ENCODE results near the gene MYL5.
A peak's percentile ranks its signal among the peaks of the same experiment; 100 is the strongest.

The MYL5 gene

GRCh38 chr4:708631-708933 is 34.2 kb downstream of the MYL5 start:
- no peak for DNase-seq

DNA sequence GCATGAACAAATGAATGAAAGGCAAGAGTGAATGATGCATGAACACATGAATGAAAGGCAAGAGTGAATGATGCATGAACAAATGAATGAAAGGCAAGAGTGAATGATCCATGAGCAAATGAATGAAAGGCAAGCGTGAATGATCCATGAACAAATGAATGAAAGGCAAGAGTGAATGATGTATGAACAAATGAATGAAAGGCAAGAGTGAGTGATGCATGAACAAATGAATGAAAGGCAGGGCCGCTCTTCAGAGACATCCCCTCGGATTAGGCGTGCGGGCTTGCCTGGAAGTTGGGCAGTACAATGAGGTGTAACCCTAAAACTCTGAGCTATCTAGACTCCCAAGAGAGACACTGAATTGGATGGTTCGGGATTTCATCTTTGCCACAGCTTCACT is 35.0 kb downstream of the MYL5 start:
- DNase-seq, result no peak

GRCh38 chr4:710116-710515 is 35.8 kb downstream of the MYL5 start:
- no peak for DNase-seq

GRCh38 chr4:710916-711315 is 36.6 kb downstream of the MYL5 start:
- no peak for DNase-seq

GRCh38 chr4:712093-712492 is 37.8 kb downstream of the MYL5 start:
- no peak for DNase-seq

DNA sequence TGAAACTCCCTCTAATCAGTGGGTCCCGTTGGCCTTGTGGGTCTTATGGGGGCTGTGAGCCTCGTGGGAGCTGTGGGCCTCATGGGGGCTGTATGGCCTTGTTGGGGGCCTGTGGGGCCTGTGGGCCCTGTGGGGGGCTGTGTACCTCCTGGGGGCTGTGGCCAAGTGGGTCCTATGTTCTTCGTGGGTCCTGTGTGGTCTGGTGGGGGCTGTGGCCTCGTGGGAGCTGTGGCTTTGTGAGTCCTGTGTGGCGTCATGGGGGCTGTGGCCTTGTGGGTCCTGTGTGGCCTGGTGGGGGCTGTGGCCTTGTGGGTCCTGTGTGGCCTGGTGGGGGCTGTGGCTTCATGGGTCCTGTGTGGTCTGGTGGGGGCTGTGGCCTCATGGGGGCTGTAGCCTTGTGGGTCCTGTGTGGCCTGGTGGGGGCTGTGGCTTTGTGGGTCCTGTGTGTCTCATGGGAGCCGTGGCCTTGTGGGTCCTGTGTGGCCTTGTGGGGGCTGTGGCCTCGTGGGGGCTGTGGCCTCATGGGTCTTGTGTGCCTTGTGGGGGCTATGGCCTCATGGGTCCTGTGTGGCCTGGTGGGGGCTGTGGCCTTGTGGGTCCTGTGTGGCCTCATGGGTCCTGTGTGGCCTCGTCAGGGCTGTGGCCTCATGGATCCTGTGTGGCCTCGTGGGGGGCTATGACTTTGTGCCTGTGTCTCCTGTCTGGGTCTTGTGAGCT is 38.7 kb downstream of the MYL5 start:
- no peak for DNase-seq

DNA sequence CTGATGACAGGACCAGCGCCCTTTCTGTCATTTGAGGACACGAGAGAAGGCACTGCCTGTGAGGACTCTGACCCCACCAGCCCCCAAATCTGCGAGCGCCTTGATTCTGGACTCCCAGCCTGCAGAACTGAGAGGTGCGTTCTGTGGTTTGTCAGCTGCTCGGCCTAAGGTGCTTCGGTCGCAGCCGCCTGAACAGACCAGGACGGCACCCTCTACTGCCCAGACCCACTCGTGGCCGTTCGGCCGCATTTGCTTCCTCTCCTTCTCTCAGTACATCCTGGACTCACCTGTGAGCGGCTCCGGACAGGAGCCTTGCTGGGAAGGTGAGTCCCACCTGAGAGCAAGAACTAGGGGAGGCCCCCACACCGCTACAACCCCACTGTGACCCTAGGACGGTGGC is 39.7 kb downstream of the MYL5 start:
- no peak for DNase-seq

DNA sequence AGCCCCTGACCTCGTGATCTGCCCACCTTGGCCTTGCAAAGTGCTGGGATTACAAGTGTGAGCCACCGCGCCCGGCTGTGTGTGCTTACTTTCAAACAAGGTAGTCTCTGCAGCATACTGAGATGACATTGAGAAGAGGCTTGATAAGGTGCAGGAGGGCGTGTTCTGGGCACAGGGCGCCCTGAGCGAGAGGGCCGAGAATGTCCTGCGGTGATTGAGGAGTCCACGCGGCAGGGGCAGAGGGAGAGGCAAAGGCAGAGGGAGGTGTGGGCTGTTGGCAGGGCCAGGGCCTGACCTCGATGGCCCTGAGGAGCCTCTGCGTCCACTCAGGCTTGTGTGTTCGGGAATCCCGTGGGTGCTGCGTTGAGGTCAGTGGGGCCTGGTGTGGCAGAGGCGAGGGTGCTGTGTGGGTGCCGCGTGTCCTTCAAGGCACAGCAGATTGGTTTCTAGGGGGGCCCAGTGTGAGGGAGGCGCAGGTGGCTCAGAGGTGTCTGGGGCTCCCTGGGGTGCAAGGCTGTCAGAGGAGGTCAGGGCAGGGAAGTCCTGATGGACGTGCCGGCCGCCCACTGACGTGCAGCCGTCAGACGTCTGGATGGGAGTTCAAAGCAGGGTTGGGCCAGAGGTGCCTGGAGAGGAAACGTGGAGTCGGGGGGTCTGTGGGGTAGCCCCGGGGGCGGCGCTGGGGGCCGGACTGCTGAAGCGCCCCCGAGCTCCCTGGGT is 43.4 kb downstream of the MYL5 start:
- no peak for DNase-seq

DNA sequence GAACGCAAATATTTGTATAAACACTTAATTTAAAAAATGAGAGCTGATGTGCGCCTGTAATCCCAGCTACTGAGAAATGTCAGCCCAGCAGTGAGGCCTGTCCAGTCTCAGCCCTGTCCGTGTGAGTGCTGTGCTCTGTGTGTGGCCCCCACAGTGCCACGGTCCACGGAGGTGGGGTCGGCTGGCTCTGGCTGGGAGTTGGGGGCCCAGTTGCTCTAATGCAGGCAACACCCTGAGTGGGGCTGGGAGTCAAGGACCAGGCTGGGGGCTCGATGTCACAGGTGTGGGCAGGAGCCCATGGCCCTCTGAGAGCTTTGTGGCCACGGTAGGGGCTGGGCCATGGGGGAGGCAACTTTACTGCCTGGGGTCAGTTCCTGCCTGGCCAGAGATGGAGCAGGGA is 44.1 kb downstream of the MYL5 start:
- DNase-seq, result no peak

DNA sequence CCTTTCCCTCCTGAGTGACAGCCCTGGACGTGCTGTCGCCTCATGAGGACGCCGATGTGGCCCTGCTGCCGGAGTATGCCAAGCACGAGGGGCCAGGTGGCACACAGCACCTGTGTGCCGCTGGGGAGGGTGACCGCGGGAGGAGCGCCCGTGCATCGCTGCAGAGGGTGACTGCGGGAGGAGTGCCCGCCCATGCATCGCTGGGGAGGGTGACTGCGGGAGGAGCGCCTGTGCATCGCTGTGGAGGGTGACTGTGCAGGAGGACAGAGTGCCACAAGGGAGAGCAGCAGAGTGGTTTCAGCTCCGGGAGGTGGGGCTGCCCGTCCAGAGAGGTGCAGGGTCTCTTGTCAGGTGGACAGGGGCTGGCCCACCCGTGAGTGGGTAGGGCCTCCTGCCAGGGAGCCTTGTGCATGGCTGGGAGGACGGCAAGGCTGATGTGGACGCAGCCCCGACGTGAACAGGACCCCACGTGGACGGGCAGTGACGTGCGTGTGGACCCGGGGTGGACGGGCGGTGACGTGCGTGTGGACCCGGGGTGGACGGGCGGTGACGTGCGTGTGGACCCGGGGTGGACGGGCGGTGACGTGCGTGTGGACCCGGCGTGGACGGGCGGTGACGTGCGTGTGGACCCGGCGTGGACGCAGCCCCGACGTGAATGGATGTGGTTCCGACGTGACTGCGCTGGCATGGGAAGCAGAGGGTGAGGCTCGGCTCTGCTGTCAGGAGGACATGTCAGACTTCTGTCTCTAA is 45.9 kb downstream of the MYL5 start:
- DNase-seq, result no peak

- DNase-seq, result no peak
Observed at GRCh38 chr4:721261-722168, 47.2 kb downstream of the MYL5 start.

DNA sequence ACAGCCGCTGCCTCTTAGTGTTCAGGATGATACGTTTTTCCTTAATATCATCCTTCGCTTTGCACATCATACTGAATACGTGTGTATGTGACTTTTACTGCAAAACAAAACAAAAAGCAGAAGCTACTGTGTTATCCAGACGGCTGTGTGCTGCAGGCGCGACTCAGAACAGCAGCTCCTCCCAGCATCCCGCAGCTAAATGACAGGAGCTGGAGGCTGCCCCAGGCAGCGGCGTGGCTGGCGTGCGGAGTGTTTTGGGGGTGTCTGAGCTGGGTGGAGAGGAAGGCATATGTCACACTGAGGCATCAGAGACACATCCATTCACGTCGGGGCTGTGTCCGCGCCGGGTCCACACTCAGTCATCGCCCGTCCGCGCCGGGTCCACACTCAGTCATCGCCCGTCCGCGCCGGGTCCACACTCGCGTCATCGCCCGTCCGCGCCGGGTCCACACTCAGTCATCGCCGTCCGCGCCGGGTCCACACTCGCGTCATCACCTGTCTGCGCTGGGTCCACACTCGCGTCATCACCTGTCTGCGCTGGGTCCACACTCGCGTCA is 47.9 kb downstream of the MYL5 start:
- DNase-seq, result no peak

- DNase-seq, result no peak
Observed at GRCh38 chr4:722851-723360, 48.6 kb downstream of the MYL5 start.

DNA sequence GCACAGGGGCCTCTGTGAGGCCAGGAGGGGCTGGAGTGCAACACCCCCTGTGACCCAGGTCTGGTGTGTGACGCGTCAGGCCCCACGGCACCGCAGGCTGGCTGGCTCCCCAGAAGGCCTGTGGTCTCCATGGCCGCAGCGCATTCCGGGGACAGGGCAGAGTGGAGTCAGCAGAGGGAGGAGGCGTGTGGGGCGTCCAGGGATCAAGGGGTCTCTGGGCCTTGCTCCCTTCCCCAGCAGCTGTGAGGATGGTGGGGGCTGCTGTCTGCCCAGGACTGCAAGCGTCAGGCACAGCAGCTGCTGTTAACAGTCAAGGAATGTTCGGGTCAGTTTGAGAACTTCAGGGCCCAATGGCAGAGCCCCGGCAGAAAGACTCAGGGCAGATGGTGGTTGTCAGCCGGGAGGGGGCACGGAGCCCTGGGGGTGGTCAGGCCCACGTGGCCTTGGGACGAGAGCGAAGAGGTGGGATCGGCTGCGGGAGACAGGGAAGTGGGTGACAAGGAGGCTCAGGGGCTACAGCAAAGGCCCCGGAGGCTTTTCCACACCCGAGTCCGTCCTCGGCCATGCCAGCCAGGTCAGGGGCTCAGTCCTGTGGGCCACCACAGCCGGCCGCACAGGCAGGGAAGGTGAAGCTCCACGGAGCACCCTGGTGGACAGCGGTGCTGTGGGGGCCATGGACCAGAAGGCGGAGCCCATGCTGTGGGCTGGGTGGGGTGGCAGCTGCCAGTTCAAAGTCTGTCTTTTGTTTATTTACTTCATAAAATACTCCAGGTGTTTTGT is 49.6 kb downstream of the MYL5 start:
- no peak for DNase-seq

DNA sequence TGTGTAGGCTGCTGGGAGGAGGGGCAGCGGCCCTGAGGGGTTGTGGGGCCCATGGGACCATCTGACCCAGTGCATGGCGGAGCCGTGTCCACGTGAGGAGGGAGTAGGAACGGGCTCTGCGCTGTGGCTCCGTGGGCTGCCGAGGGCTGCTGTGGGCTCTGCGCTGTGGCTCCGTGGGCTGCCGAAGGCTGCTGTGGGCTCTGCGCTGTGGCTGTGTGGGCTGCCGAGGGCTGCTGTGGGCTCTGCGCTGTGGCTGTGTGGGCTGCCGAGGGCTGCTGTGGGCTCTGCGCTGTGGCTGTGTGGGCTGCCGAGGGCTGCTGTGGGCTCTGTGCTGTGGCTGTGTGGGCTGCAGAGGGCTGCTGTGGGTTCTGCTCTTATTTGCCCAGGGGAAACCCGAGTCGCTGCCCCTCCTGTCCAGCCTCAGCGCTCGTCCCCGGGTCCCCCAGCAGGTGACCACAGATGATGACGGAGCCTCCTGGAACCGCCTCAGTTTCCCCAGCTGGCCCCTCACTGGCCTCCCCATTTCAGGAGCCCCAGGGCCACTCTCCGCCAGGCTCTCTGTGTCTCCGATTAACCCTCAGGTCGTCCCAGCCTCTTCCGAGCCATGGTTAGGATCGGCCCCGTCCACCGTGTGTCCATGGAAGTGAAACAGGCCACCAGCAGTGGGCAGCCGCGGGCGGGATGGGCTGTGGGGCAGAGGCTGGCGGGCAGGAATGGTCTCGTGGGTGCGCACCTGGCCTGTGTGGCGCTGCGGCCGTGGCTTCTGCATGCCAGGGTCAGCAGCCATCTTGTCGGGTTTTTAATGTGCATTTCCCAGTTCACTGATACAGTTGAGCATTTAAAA is 51.3 kb downstream of the MYL5 start:
- no peak for DNase-seq

- peak; percentile 16 for DNase-seq
Observed at GRCh38 chr4:726235-726787, 52.0 kb downstream of the MYL5 start.

DNA sequence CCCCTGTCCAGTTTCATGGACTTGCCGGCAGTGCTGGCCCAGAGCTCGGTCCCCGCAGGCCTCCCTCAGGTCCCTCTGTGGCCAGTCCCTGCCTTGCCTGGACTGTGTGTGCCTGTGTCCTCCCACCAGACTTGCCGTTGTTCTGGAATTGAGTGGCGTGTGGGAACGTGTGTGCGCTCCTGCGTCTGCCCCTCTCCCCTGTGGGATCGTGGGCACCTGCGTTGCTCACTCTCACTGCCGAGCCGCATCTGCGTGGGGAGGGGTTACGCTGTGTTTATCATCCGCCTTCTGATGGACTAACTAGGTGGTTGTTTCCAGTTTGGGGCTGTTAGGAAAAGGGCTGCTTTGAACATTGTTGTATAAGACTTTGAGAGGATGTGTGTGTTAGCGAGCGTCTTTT is 52.5 kb downstream of the MYL5 start:
- no peak for DNase-seq

GRCh38 chr4:727576-727975 is 53.2 kb downstream of the MYL5 start:
- no peak for DNase-seq

DNA sequence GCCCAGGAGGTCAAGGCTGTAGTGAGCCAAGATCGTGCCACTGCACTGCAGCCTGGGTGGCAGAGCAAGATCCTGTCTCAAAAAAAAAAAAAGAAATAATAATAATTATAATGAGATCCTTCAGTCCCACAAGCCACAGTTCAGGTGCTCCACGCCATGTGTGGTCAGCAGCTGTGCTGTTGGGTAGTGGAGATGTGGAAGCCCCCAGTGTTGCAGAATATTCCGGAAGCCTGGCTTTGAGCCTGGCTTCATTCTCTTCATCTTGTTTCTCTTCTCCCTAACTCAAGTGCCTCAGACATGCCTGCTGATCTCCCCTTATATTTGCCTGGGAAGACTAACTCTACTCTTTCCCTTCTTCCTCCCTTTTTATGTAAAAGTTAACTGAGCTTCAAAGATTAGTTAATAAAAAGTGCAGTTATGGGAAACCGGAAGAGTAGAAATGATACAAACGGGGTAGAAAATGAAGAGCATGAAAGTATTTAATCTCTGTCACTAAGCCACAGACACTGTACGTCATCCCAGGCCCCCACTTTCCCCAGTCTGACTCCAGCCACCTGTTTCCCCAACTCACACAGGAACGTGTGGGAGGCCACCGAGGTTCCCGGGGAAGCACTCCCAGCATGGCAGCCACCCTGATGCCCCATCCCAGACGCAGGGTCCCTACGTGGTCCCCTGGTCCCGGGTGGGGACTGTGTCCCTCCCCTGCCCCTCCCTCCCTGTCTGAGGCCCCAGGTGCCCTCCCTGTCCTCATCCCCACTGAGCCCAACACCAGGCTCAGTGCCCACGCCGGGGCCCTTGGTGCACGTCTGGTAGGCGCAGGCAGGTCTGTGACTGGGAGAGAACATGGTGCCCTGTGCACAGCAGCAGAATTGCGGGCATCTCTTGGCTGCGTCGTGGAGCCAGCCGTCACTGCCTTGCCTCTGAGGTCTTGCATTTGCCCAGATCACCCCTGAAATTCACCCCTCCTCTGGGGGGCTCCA is 55.3 kb downstream of the MYL5 start:
- no peak for DNase-seq

All from fibroblast of upper back skin (primary cell).